Ramos (cell line): ENCODE data around the gene CNBP.
"Not testable (repeated sequence)": the region's sequence is repeated elsewhere in the genome, so short reads cannot be mapped to it uniquely, and the experiment has no call there.

Source experiments
- in situ Hi-C: fragments of 300-500 bp; cut with MboI; formaldehyde crosslinking; loops from one replicate; pipeline ENCODE4 v1.14.3; 2022; ENCODE audit warnings: low sequenced_read_pairs; ENCODE audit not compliant: unreplicated experiment

The CNBP gene

GRCh38 chr3:129183569-129184395 lies at the start of gene CNBP:
TSS of gene CNBP (minus strand) at chr3:129183896. CDS start at chr3:129171757, 12,139 bp downstream.
- in situ Hi-C loops, result no loop called here

GRCh38 chr3:129231331-129232119 lies 47.8 kb upstream of the CNBP start:
- in situ Hi-C loops, result no loop called here

GRCh38 chr3:129230311-129231019 lies 46.8 kb upstream of the CNBP start:
- in situ Hi-C loops, result no loop called here

- in situ Hi-C loops, result no loop called here
These were observed 45.3 kb upstream of the CNBP start for GRCh38 chr3:129228891-129229585.

- in situ Hi-C loops, result no loop called here
These were observed 42.7 kb upstream of the CNBP start for GRCh38 chr3:129226374-129226773.

GRCh38 chr3:129224984-129225393 lies 41.3 kb upstream of the CNBP start:
- in situ Hi-C loops, result no loop called here

GRCh38 chr3:129224387-129224786 lies 40.7 kb upstream of the CNBP start:
- in situ Hi-C loops, result not testable (repeated sequence)

- in situ Hi-C loops, result no loop called here
These were observed 35.0 kb upstream of the CNBP start for GRCh38 chr3:129218742-129219141.

- in situ Hi-C loops, result no loop called here
These were observed 29.5 kb upstream of the CNBP start for GRCh38 chr3:129213238-129213637.

GRCh38 chr3:129211772-129212171 lies 28.1 kb upstream of the CNBP start:
- in situ Hi-C loops, result no loop called here

- in situ Hi-C loops, result no loop called here
These were observed 27.6 kb upstream of the CNBP start for GRCh38 chr3:129211345-129211744.

- in situ Hi-C loops, result no loop called here
These were observed 23.8 kb upstream of the CNBP start for GRCh38 chr3:129207479-129207878.

GRCh38 chr3:129205109-129205832 lies 21.6 kb upstream of the CNBP start:
- in situ Hi-C loops, result no loop called here

GRCh38 chr3:129204473-129204872 lies 20.8 kb upstream of the CNBP start:
- in situ Hi-C loops, result no loop called here

GRCh38 chr3:129199366-129199765 lies 15.7 kb upstream of the CNBP start:
- in situ Hi-C loops, result no loop called here

GRCh38 chr3:129197321-129197720 lies 13.6 kb upstream of the CNBP start:
- in situ Hi-C loops, result no loop called here

- in situ Hi-C loops, result no loop called here
These were observed 12.9 kb upstream of the CNBP start for GRCh38 chr3:129196601-129197000.

- in situ Hi-C loops, result no loop called here
These were observed 12.1 kb upstream of the CNBP start for GRCh38 chr3:129195731-129196256.

GRCh38 chr3:129189793-129190192 lies 6.1 kb upstream of the CNBP start:
- in situ Hi-C loops, result not testable (repeated sequence)
